Measurements from ENCODE around the gene MLF1.

MLF1 gene

GRCh38 chr3:158590223-158590622 lies 19.2 kb downstream of the MLF1 start:
- no peak for DNase-seq

GRCh38 chr3:158600787-158601186 lies 29.8 kb downstream of the MLF1 start:
- no peak for DNase-seq

- DNase-seq = no peak
Observed at GRCh38 chr3:158602227-158602626, 31.2 kb downstream of the MLF1 start.

GRCh38 chr3:158617982-158618875 lies 47.2 kb downstream of the MLF1 start:
- DNase-seq = peak; percentile 5

- DNase-seq = no peak
Observed at GRCh38 chr3:158625881-158626280, 54.9 kb downstream of the MLF1 start.

- no peak for DNase-seq
Observed at GRCh38 chr3:158631981-158632380, 61.0 kb downstream of the MLF1 start.

- peak; percentile 2 for DNase-seq
Observed at GRCh38 chr3:158640646-158641045, 69.7 kb downstream of the MLF1 start.

GRCh38 chr3:158642005-158642404 lies 71.0 kb downstream of the MLF1 start:
- no peak for DNase-seq

- DNase-seq = peak; percentile 7
Observed at GRCh38 chr3:158642474-158643210, 71.6 kb downstream of the MLF1 start.

- DNase-seq = peak; percentile 97
Observed at GRCh38 chr3:158644345-158644908, 73.4 kb downstream of the MLF1 start, which contains the start of gene GFM1. GFM1 (plus strand) TSS chr3:158644527; CDS start chr3:158644635, 108 bp downstream.

- no peak for DNase-seq
Observed at GRCh38 chr3:158649791-158650190, 78.8 kb downstream of the MLF1 start.

GRCh38 chr3:158651192-158651591 lies 80.2 kb downstream of the MLF1 start:
- DNase-seq = no peak

GRCh38 chr3:158652463-158652862 lies 81.5 kb downstream of the MLF1 start:
- DNase-seq = no peak

Data from DMS53 (cell line).